Activated CD8-positive, alpha-beta T cell treated with anti-CD3 and anti-CD28 coated beads, Interleukin-2, amount 10 ng/mL, durations not matched to agents 7 days and 5 days (primary cell): ENCODE results near the gene RAD51B. TPM values are rescaled to one million over a fixed set of nuclear protein-coding genes. Genes with fewer than 3 reads are reported as not detected.
A peak's percentile ranks its signal among the peaks of the same experiment; 100 is the strongest.
"Not testable (repeated sequence)": the region's sequence is repeated elsewhere in the genome, so short reads cannot be mapped to it uniquely, and the experiment has no call there.

ENCODE experiments used
- ATAC-seq: fragments of 150-1000 bp; cut with Tn5 transposase; one replicate; pipeline ENCODE4 v1.10.0; 2021; ENCODE audit warnings: moderate library complexity
- CTCF ChIA-PET: fragments of 350-600 bp; sonication (Branson Sonifier 250); formaldehyde crosslinking; loops from one replicate; lab custom pipeline; 2021; ENCODE audit warnings: antibody characterized with exemption; lab: Charles Lee
- POLR2A ChIA-PET: fragments of 350-600 bp; sonication (Branson Sonifier 250); formaldehyde crosslinking; loops from one replicate; lab custom pipeline; 2021; ENCODE audit warnings: antibody characterized with exemption; lab: Charles Lee
- DNase-seq: peaks from one replicate; pipeline ENCODE4 v3.0.0-alpha.2; 2020
- H3K27ac Mint-ChIP-seq: one replicate; pipeline ENCODE4 v1.8.0; 2021; ENCODE audit warnings: mild to moderate bottlenecking, mixed read lengths
- H3K27me3 Mint-ChIP-seq: one replicate; pipeline ENCODE4 v1.8.0; 2021; ENCODE audit warnings: low read depth, mixed read lengths
- H3K36me3 Mint-ChIP-seq: one replicate; pipeline ENCODE4 v1.8.0; 2021; ENCODE audit warnings: low read depth, mixed read lengths
- H3K4me1 Mint-ChIP-seq: one replicate; pipeline ENCODE4 v1.8.0; 2021; ENCODE audit warnings: low read depth, mixed read lengths
- H3K4me3 Mint-ChIP-seq: one replicate; pipeline ENCODE4 v1.8.0; 2021; ENCODE audit warnings: mild to moderate bottlenecking, mixed read lengths
- H3K9me3 Mint-ChIP-seq: one replicate; pipeline ENCODE4 v1.8.0; 2022; ENCODE audit warnings: mixed read lengths; ENCODE audit not compliant: insufficient read depth
- total RNA-seq, 2 experiments: library from RNA; stranded (reverse); gene quantifications; one replicate each; pipeline ENCODE4 v1.2.3, GENCODE V29; 2021

The RAD51B gene
- total RNA-seq, 2 experiments from 2014 or later: 34.1 to 38.8 TPM

GRCh38 chr14:68695326-68695768 lies 875.8 kb downstream of the RAD51B start:
- DNase-seq (peak; percentile 28), ATAC-seq (peak; percentile 44)
- Mint-ChIP-seq H3K36me3 (no peaks in the 10 kb centered on the region), H3K4me1 (peaks cover 14% of the 10 kb centered on the region), H3K4me3 (no peak overlapping the region), H3K9me3 (peaks cover 4% of the 10 kb centered on the region), H3K27me3 (peaks cover 3% of the 10 kb centered on the region), H3K27ac (no peak overlapping the region)
- POLR2A ChIA-PET: interaction anchor here (1.2 kb wide), 1 partner anchor 10 kb away, joined by 5 read pairs; no protein-coding TSS in a partner anchor
- CTCF ChIA-PET: interaction anchor here (1.2 to 1.3 kb wide), 2 partner anchors 10 to 94 kb away, joined by 4 read pairs; no protein-coding TSS in a partner anchor

DNA sequence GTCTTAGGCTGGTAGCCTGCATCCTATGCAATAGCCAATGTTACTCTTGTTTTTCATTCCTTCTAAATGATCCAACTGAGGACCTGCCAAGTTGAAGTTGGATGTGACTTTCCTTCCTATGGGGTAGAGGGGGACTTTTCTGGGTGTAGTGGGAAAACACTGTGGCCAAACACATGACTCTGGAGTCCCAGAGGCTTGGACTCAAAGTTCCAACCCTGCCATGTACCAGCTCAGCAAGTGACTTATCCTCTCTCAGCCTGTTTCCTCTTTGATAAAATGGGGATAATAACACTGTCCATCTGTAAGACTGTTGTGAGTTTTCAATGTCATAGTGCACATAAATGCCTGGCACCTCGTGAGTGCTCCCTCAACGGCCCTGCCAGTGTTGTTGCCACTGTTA lies 876.3 kb downstream of the RAD51B start:
- no peak overlapping the region for H3K27ac Mint-ChIP-seq
- peaks cover 14% of the 10 kb centered on the region for H3K4me1 Mint-ChIP-seq
- H3K36me3 Mint-ChIP-seq: no peaks in the 10 kb centered on the region
- peaks cover 3% of the 10 kb centered on the region for H3K27me3 Mint-ChIP-seq
- DNase-seq: no peak
- no peak for ATAC-seq
- H3K9me3 Mint-ChIP-seq: peaks cover 4% of the 10 kb centered on the region
- H3K4me3 Mint-ChIP-seq: no peak overlapping the region
- ChIA-PET CTCF (no interaction called here), POLR2A (no interaction called here)

DNA sequence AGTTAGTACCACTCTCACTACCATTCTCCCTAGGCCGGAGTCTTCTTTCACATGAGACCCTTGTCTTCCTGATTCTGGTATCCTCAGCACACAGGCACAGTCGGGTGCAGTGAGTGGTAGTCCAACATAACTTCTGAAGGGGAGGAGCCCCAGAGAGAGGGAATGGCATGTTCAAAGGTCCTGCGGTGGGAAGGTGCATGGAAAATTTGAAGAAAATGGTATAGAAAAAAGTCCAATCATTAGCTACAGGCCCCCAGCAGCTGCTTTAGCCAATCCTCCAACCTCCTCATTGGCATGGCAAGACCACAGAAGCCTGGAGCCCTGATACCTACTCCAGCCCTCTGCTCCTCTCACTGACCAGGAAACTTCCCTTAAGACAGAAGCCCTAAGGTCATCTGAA lies 876.7 kb downstream of the RAD51B start:
- Mint-ChIP-seq H3K9me3 (peaks cover 4% of the 10 kb centered on the region), H3K27me3 (peaks cover 3% of the 10 kb centered on the region), H3K4me1 (peaks cover 14% of the 10 kb centered on the region), H3K36me3 (no peaks in the 10 kb centered on the region), H3K27ac (no peak overlapping the region), H3K4me3 (no peak overlapping the region)
- DNase-seq (no peak), ATAC-seq (no peak)
- ChIA-PET POLR2A (no interaction called here), CTCF (no interaction called here)

DNA sequence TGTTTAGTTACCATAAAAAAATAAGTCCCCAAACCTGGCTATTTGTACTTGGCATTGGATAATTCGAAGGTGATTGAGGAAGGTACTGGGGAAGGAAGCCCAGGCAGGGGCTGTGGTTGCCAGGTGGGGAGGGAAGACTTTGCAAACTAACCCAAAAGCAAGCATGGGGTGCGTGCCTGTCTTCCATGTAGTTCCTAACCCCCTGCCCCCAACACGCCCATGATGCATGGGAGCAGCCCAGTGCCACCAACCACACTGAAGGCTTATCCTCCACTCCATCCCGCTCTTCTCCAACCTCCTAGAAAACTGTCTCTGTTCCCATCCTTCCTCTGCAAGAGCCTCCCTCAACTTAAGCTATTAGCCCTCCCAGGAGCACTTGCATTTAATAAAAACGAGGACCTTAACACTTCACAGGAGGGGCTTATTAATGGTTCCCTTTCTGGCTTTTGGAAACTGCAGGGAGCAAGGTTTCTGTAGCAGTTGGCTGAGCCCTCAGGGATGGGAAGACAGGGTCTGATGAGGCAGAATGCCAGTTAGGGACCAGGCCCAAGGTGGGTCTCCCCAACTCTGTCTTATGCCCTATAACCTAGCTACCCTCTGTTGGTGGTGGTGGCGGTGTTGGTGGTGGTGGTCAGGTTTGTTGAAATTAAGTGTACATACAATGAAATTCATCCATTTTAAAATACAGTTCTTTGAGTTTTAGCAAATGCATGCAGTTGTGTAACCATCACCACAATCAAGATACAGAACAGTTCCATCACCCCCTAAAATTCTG lies 877.3 kb downstream of the RAD51B start:
- H3K36me3 Mint-ChIP-seq: no peaks in the 10 kb centered on the region
- POLR2A ChIA-PET: no interaction called here
- ATAC-seq (no peak), DNase-seq (no peak)
- no peak overlapping the region for H3K4me3 Mint-ChIP-seq
- peaks cover 14% of the 10 kb centered on the region for H3K4me1 Mint-ChIP-seq
- H3K9me3 Mint-ChIP-seq: peaks cover 4% of the 10 kb centered on the region
- no peak overlapping the region for H3K27ac Mint-ChIP-seq
- peaks cover 3% of the 10 kb centered on the region for H3K27me3 Mint-ChIP-seq
- CTCF ChIA-PET: no interaction called here

DNA sequence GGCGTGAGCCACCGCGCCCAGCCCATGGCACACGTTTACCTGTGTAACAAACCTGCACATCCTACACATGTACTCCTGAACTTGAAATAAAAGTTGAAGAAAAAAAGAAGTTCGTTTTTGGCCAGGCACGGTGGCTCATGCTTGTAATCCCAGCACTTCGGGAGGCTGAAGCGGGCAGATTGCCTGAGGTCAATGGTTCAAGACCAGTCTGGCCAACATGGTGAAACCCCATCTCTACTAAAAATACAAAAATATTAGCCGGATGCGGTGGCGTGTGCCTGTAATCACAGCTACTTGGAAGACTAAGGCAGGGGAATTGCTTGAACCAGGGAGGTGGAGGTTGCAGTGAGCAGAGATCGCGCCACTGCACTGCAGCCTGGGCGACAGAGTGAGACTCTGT lies 879.2 kb downstream of the RAD51B start:
- CTCF ChIA-PET, H3K27ac Mint-ChIP-seq, H3K9me3 Mint-ChIP-seq, H3K4me3 Mint-ChIP-seq, POLR2A ChIA-PET, H3K27me3 Mint-ChIP-seq, H3K36me3 Mint-ChIP-seq, ATAC-seq, DNase-seq: not testable (repeated sequence)
- H3K4me1 Mint-ChIP-seq: peaks cover 14% of the 10 kb centered on the region

- DNase-seq (no peak), ATAC-seq (no peak)
- Mint-ChIP-seq H3K27me3 (peaks cover 3% of the 10 kb centered on the region), H3K9me3 (peaks cover 4% of the 10 kb centered on the region), H3K4me3 (no peak overlapping the region), H3K27ac (no peak overlapping the region), H3K4me1 (peaks cover 1% of the 10 kb centered on the region), H3K36me3 (no peaks in the 10 kb centered on the region)
- POLR2A ChIA-PET: interaction anchor here (0.8 to 1.5 kb wide), 2 partner anchors 17 to 81 kb away, joined by 3 to 5 read pairs; no protein-coding TSS in a partner anchor
- CTCF ChIA-PET: no interaction called here
Observed at GRCh38 chr14:68701001-68701741, 881.6 kb downstream of the RAD51B start.

DNA sequence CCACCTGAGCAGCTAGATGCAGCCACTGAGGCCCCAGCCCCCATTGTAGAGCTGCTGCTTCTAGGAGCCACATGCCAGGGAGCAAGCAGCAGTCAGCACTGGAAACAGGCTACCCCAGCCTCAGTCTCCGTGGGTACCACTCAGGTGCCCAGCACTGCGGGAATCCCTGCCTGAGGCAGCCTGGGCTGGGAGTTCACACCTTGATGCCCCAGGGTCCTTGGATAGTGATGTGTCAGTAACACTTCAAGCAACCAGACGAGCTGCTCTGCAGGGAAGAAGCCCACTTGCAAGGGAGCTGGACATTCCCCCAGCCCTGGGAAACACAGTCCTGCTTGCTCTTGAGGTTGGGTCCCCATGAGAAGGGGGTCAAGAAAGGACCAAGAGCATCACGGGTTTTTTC lies 882.6 kb downstream of the RAD51B start:
- ChIA-PET POLR2A (no interaction called here), CTCF (no interaction called here)
- no peak overlapping the region for H3K4me3 Mint-ChIP-seq
- H3K4me1 Mint-ChIP-seq: no peaks in the 10 kb centered on the region
- ATAC-seq: no peak
- DNase-seq: no peak
- peaks cover 4% of the 10 kb centered on the region for H3K9me3 Mint-ChIP-seq
- H3K36me3 Mint-ChIP-seq: no peaks in the 10 kb centered on the region
- no peak overlapping the region for H3K27ac Mint-ChIP-seq
- H3K27me3 Mint-ChIP-seq: peaks cover 5% of the 10 kb centered on the region

- Mint-ChIP-seq H3K27me3 (peaks cover 5% of the 10 kb centered on the region), H3K36me3 (no peaks in the 10 kb centered on the region), H3K27ac (no peak overlapping the region), H3K9me3 (peaks cover 4% of the 10 kb centered on the region), H3K4me1 (no peaks in the 10 kb centered on the region), H3K4me3 (no peak overlapping the region)
- ATAC-seq: no peak
- DNase-seq: no peak
- ChIA-PET CTCF (no interaction called here), POLR2A (no interaction called here)
Observed at GRCh38 chr14:68702578-68702977, 883.0 kb downstream of the RAD51B start.

GRCh38 chr14:68703093-68703492 lies 883.5 kb downstream of the RAD51B start:
- Mint-ChIP-seq H3K4me1 (no peaks in the 10 kb centered on the region), H3K27me3 (peaks cover 5% of the 10 kb centered on the region), H3K4me3 (no peak overlapping the region), H3K27ac (no peak overlapping the region), H3K9me3 (peaks cover 4% of the 10 kb centered on the region), H3K36me3 (no peaks in the 10 kb centered on the region)
- no peak for DNase-seq
- CTCF ChIA-PET: no interaction called here
- POLR2A ChIA-PET: no interaction called here
- ATAC-seq: no peak

DNA sequence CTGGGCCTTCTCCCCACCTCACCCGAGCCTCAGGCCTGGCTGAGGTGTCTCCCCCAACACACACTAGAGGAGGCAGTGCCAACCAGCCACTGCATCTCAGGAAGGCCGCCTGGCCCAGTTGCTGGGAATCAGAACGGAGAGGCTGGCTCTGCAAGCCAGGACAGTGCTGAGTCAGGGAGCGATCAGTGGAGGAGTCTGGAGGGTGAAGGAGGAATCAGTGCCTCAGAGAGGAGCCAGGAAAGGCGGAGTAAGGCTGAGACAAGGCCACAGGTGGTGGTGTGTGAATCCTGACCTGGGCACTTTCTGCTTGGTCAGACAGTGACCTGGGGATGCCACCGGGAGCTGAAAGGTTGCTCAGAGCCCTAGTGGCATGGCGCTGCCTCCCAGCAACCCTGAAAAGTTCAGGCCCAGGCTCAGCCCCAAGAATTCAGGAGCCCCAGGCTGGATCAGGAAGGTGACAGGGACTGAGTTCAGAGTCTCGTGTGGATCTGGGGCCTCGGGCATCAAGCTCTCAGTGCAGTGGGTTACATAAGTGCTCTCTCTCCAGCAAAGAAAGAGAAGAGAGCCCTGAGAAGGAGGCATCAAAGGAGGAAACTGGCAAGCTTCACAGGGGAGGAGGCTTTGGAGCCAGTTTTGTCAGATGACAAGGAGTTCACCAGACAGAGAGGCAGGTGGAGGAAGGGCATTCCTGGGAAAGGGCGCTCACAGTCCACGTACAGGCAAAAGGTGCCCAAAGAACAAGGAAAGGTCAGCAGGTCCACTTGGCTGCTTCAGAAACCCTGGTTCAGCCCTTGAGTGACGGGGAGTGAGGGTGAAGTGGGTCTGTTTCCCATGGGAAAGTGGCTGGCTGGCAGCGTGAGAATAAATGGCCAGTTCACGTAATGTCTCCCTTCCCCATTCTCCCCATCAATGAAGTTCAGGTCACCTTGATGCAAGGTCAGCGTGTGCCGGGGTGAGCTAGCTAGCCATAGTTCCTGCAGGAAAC lies 885.4 kb downstream of the RAD51B start:
- POLR2A ChIA-PET: no interaction called here
- H3K4me3 Mint-ChIP-seq: no peak overlapping the region
- no peaks in the 10 kb centered on the region for H3K4me1 Mint-ChIP-seq
- ATAC-seq (no peak), DNase-seq (no peak)
- H3K27ac Mint-ChIP-seq: no peak overlapping the region
- H3K9me3 Mint-ChIP-seq: peaks cover 1% of the 10 kb centered on the region
- CTCF ChIA-PET: interaction anchor here (1.0 kb wide), 1 partner anchor 22 kb away, joined by 3 read pairs; no protein-coding TSS in a partner anchor
- no peaks in the 10 kb centered on the region for H3K36me3 Mint-ChIP-seq
- H3K27me3 Mint-ChIP-seq: peaks cover 2% of the 10 kb centered on the region

GRCh38 chr14:68705741-68706283 lies 886.2 kb downstream of the RAD51B start:
- POLR2A ChIA-PET: no interaction called here
- Mint-ChIP-seq H3K27ac (no peak overlapping the region), H3K27me3 (peaks cover 2% of the 10 kb centered on the region)

More at GRCh38 chr14:68705741-68706283, 886.2 kb downstream of the RAD51B start:
- CTCF ChIA-PET: interaction anchor here (1.0 kb wide), 1 partner anchor 23 kb away, joined by 3 read pairs; no protein-coding TSS in a partner anchor
- no peaks in the 10 kb centered on the region for H3K9me3 Mint-ChIP-seq
- ATAC-seq (no peak), DNase-seq (no peak)
- no peak overlapping the region for H3K4me3 Mint-ChIP-seq
- no peaks in the 10 kb centered on the region for H3K4me1 Mint-ChIP-seq
- no peaks in the 10 kb centered on the region for H3K36me3 Mint-ChIP-seq
